GM10266 (cell line): ENCODE measurements around the gene ELL2.

Experiments
- DNase-seq: peaks from one replicate; pipeline ENCODE4 v3.0.0; 2012; ENCODE audit errors: extremely low spot score
- CTCF ChIP-seq: IDR thresholded peaks from 2 replicates; pipeline ENCODE4 v1.5.1; 2012; ENCODE audit warnings: mild to moderate bottlenecking, low read depth; ENCODE audit not compliant: control insufficient read depth, insufficient read depth; ENCODE audit errors: missing control alignments

ELL2 gene

GRCh38 chr5:95923918-95924544 is 37.6 kb downstream of the ELL2 start:
- DNase-seq: no peak
- TF ChIP-seq CTCF: no peak

GRCh38 chr5:95922798-95923197 is 38.9 kb downstream of the ELL2 start:
- DNase-seq: no peak
- no peak for TF ChIP-seq CTCF

GRCh38 chr5:95921501-95921900 is 40.1 kb downstream of the ELL2 start:
- no peak for TF ChIP-seq CTCF
- no peak for DNase-seq

GRCh38 chr5:95920822-95921221 is 40.8 kb downstream of the ELL2 start:
- no peak for TF ChIP-seq CTCF
- no peak for DNase-seq

- TF ChIP-seq CTCF: no peak
- no peak for DNase-seq
Measured at GRCh38 chr5:95919658-95920057, 42.0 kb downstream of the ELL2 start.

GRCh38 chr5:95918421-95919006 is 43.1 kb downstream of the ELL2 start:
- no peak for DNase-seq
- no peak for TF ChIP-seq CTCF

GRCh38 chr5:95917207-95917606 is 44.4 kb downstream of the ELL2 start:
- no peak for TF ChIP-seq CTCF
- DNase-seq: no peak
